Muscle of back (tissue), 11 donors: ENCODE data around the gene MBD3L2B. TPM values are rescaled to one million over a fixed set of nuclear protein-coding genes. Genes with fewer than 3 reads are reported as not detected.

Source experiments
- DNase-seq, 3 donors: peaks; one replicate each; pipeline versions ENCODE4 v3.0.0 to v3.0.0-alpha.2; 2013
- polyA plus RNA-seq, 10 donors: library from polyadenylated mRNA; unstranded; fragments of 120-200 nt; gene quantifications; one replicate each; pipeline ENCODE4 v1.2.1, GENCODE V29; 2013; ENCODE audit not compliant: insufficient read length in 10 of 10

Gene MBD3L2B
- polyA plus RNA-seq, 10 donors = not detected

- DNase-seq = no peak
Measured at GRCh38 chr19:7013678-7014077, 7.6 kb downstream of the MBD3L2B start.

GRCh38 chr19:7010722-7011593 lies 10.3 kb downstream of the MBD3L2B start:
- DNase-seq = no peak

DNA sequence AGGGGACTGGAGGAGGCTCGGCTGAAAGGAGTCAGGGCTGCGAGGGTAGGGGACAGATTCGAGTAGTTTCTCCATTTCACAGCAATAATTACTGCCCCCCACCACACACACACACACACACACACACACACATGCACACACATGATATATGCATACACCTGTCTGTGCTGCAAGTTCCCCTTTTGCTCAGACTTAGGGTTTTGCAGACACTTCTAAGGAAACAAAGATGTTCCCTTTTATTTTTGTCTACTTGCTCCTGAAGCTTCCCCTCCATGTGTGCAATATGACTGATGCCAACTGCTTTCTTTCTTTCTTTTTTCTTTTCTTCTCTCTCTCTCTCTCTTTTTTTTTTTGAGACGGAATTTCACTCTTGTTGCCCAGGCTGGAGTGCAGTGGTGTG lies 13.4 kb downstream of the MBD3L2B start:
- DNase-seq = no peak

GRCh38 chr19:7006135-7006704 lies 15.0 kb downstream of the MBD3L2B start:
- no peak for DNase-seq

DNA sequence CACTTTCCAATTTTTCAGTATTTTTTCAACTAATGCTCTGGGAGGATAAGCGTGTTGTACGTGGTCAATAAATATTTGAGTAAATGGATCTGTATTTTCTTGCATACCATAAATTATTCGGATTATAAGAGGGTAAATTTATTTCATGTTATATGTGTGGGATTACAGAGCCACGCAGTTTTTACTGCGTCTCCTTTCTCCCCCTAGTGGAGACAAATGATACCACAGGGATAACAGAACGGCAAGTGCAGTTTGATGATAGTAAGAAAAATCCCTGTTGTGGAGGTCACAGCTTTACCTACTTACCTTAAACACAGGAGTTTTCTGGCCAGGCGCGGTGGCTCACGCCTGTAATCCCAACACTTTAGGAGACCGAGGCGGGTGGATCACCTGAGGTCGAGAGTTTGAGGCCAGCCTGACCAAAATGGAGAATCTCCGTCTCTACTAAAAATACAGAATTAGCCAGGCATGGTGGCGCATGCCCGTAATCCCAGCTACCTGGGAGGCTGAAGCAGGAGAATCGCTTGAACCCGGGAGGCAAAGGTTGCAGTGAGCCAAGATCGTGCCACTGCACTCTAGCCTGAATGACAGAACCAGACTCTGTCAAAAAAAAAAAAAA lies 16.8 kb downstream of the MBD3L2B start:
- peak; percentile 15 to 36 (median 23) for DNase-seq

- DNase-seq = peak in 1 of 3 donors; percentile 3
Measured at GRCh38 chr19:7000816-7001215, 20.4 kb downstream of the MBD3L2B start.

DNA sequence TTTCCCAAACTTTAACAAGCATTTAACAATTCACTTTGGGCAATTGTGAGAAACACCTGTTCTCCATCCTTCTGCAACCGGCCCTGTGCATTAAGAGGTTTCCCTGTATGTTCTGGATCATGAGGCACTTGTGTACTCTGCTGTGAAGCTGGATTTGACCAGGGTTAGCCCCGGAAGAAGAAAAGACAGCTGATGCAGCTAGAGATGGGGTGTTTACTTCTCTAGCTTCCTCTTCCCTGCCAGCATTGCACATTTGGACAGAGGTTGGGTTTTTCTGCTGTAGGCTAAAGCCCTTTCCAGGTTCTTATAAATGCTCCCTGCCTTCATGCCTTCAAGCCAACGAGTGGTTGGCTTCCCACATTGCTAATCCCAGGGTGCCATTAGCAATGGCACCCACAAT lies 20.9 kb downstream of the MBD3L2B start:
- DNase-seq = peak in 1 of 3 donors; percentile 2

GRCh38 chr19:6999933-7000332 lies 21.3 kb downstream of the MBD3L2B start:
- DNase-seq = no peak

GRCh38 chr19:6997679-6998445 lies 23.4 kb downstream of the MBD3L2B start:
- DNase-seq = no peak

GRCh38 chr19:6996810-6997209 lies 24.4 kb downstream of the MBD3L2B start:
- DNase-seq = no peak

DNA sequence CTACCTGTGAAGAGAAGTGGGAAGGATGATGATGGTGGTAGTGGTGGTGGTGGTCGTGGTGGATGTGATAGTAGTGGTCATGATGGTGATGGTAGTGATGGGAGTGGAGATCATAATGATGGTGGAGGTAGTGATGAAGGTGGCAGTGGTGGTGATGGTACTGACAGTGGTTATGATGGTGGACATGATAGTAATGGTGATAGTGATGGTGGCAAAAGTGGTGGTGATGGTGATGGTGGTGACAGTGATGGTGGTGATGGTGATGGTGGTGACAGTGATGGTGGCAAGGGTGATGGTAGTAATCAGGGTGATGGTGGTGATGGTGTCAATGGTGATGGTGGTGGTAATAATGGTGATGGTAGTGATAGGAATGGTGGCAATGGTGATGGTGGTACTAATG lies 26.2 kb downstream of the MBD3L2B start:
- DNase-seq = no peak

- no peak for DNase-seq
Measured at GRCh38 chr19:6988257-6988656, 33.0 kb downstream of the MBD3L2B start.

GRCh38 chr19:6987850-6988249 lies 33.4 kb downstream of the MBD3L2B start:
- no peak for DNase-seq

DNA sequence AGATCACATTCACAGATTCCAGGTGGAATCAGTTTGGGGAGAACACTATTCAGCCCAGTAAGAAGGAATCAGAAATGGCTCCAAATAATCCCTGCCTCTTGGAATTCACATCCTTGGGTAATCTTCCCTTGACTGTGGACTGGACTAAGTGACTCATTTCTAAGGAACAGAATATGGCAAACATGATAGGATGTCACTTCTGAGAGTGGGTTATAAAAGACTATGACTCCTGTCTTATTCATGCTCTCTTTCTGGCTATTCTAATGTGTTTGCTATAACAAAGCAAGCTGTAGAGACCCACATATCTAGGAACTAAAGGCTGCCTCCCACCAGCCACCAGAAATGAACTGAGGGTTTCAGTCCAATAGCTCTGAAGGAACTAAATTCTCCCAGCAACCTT lies 37.8 kb downstream of the MBD3L2B start:
- DNase-seq = no peak

DNA sequence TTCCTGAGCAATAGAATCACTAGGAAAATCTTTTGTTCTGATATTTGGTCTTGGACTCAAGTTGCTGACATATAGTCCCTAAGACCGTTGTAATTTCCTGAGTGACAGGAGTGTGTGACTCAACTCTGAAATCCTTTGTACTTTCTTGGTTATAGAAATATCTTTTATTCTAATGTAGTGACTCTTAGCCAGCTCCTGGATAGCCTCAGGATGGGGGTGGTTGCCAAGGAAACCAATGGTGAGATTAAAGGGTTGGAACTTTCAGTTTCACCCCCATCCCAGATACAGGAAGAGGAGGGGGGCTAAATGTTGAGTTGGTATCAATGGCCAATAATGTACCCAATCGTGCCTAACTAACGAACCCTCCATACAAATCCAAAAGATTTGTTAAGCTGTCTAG lies 41.8 kb downstream of the MBD3L2B start:
- no peak for DNase-seq

DNA sequence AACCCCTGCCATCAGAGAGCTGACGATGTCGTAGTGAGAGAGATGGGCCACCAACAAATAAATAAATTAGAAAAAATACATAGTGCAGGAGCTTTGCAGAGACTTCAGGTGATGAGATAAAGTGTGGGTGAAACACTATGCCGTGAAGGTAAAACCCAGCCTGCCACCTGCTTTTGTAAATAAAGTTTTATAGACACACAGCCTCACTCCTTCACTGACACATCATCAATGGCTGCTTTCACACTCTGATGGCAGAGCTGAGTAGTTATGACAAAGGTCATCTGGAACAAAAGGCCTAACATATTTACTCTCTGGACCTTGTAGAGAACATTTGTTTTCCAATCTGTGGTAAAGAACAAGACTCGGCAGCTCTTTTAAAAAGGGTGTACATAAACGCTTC lies 45.0 kb downstream of the MBD3L2B start:
- no peak for DNase-seq

- no peak for DNase-seq
Measured at GRCh38 chr19:6971366-6971765, 49.9 kb downstream of the MBD3L2B start.

DNA sequence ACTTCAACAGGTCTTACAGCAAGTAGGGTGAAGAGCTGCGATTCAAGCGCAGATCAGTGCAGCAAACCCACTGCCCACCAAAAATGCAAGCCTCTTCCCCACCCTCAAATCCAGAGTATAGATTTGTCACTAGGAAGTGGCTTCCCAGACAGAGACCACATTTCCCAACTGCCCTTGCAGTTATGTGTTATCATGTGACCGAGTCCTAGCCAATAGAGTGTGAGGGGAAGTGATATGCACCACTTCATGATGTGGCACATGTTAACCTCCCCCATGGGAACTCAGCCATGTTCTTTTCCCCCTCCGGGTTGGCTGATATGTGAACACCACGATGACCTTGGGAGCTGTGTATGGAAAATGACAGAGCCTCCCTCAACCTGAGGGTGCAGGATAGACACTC lies 50.8 kb downstream of the MBD3L2B start:
- DNase-seq = no peak

DNA sequence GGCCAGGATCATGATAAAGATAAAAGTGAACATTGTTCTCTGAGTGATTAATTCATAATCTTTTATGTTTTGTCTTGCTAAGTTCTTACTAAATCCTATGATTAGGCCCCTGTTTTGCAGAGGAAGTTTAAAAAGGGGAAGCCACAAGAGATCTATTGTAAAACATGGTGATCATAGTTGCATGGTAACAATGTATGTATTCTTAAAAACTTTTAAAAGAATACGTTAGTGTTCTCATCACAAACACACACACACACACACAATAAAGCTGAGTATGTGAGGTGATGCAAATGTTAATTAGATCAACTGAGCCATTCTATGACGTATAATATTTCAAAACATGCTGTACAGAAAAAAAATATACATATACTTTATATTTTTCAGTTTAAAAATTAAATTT lies 51.2 kb downstream of the MBD3L2B start:
- DNase-seq = no peak

DNA sequence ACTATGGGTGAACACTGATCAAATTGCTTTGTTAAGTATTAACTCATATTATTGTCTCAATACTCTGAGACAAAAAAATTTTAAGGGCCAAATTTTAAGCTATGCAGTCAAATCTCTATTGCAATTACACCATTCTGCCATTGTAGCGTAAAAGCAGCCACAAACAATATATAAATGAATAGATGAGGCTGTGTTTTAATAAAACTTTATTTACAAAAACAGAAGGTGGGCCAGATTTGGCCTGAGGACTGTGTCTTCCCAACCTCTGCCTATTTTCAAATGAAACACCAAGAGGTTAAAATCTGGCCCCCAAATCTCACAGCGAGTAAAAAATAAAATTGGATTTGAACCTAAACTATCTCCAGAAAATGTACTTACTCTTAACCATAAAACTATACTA lies 51.7 kb downstream of the MBD3L2B start:
- DNase-seq = no peak
